ENCODE data around the gene STAC3.

DNA sequence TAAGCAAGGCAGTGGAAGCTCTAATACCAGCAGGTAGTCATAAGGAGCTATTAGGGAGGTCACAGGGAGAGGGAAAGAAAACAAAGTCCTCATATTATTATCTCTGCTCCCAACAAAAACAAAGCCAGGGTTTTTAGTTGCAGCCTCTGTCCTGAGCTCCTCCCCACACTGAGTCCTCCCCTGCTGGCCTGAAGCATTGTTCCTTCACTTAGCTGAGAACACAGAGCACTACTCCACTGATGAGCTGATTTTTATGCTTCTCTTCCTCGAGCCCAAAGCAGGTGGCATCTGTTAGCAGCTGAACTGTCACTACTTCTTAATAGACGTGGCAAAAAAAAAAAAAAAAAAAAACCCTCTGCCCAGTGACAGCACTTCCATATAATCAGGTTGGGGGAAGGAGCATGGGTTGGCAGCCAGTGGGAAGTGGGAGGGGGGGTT lies 10.5 kb upstream of the STAC3 start:
- no peak for TF ChIP-seq RFX5 (IDR thresholded peaks at IDR 0.05; ENCODE audit: low read depth, low read length)
- TF ChIP-seq, protein P1, sequence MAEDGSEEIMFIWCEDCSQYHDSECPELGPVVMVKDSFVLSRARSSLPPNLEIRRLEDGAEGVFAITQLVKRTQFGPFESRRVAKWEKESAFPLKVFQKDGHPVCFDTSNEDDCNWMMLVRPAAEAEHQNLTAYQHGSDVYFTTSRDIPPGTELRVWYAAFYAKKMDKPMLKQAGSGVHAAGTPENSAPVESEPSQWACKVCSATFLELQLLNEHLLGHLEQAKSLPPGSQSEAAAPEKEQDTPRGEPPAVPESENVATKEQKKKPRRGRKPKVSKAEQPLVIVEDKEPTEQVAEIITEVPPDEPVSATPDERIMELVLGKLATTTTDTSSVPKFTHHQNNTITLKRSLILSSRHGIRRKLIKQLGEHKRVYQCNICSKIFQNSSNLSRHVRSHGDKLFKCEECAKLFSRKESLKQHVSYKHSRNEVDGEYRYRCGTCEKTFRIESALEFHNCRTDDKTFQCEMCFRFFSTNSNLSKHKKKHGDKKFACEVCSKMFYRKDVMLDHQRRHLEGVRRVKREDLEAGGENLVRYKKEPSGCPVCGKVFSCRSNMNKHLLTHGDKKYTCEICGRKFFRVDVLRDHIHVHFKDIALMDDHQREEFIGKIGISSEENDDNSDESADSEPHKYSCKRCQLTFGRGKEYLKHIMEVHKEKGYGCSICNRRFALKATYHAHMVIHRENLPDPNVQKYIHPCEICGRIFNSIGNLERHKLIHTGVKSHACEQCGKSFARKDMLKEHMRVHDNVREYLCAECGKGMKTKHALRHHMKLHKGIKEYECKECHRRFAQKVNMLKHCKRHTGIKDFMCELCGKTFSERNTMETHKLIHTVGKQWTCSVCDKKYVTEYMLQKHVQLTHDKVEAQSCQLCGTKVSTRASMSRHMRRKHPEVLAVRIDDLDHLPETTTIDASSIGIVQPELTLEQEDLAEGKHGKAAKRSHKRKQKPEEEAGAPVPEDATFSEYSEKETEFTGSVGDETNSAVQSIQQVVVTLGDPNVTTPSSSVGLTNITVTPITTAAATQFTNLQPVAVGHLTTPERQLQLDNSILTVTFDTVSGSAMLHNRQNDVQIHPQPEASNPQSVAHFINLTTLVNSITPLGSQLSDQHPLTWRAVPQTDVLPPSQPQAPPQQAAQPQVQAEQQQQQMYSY (CRISPR knock-in tag; IDR thresholded peaks at IDR 0.05), result no peak
- TF ChIP-seq TCF12 (IDR thresholded peaks at IDR 0.05; ENCODE audit: low read depth, low read length), result no peak
- TF ChIP-seq, protein P2, sequence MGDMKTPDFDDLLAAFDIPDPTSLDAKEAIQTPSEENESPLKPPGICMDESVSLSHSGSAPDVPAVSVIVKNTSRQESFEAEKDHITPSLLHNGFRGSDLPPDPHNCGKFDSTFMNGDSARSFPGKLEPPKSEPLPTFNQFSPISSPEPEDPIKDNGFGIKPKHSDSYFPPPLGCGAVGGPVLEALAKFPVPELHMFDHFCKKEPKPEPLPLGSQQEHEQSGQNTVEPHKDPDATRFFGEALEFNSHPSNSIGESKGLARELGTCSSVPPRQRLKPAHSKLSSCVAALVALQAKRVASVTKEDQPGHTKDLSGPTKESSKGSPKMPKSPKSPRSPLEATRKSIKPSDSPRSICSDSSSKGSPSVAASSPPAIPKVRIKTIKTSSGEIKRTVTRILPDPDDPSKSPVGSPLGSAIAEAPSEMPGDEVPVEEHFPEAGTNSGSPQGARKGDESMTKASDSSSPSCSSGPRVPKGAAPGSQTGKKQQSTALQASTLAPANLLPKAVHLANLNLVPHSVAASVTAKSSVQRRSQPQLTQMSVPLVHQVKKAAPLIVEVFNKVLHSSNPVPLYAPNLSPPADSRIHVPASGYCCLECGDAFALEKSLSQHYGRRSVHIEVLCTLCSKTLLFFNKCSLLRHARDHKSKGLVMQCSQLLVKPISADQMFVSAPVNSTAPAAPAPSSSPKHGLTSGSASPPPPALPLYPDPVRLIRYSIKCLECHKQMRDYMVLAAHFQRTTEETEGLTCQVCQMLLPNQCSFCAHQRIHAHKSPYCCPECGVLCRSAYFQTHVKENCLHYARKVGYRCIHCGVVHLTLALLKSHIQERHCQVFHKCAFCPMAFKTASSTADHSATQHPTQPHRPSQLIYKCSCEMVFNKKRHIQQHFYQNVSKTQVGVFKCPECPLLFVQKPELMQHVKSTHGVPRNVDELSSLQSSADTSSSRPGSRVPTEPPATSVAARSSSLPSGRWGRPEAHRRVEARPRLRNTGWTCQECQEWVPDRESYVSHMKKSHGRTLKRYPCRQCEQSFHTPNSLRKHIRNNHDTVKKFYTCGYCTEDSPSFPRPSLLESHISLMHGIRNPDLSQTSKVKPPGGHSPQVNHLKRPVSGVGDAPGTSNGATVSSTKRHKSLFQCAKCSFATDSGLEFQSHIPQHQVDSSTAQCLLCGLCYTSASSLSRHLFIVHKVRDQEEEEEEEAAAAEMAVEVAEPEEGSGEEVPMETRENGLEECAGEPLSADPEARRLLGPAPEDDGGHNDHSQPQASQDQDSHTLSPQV (IDR thresholded peaks at IDR 0.05), result no peak
- no peak for TF ChIP-seq JUNB (IDR thresholded peaks at IDR 0.05)
- no peak for TF ChIP-seq CHD1 (IDR thresholded peaks at IDR 0.05; ENCODE audit: low read depth, low read length)
- TF ChIP-seq SUZ12 (IDR thresholded peaks at IDR 0.05; ENCODE audit: unreplicated experiment), result no peak
- TF ChIP-seq SREBF1 (IDR thresholded peaks at IDR 0.05; ENCODE audit: low read length), result no peak

All from GM12878 (cell line).